OCI-LY7 (cell line): ENCODE results near the gene DENND6B. TPM values are rescaled to one million over a fixed set of nuclear protein-coding genes. Genes with fewer than 3 reads are reported as not detected.

Experiments used
- BruUV-seq: library from RNA; stranded (reverse); fragments of 400-500 nt; replicated peaks from 2 replicates; lab custom pipeline; 2021; lab: Mats Ljungman, UMichigan
- CTCF ChIA-PET: fragments of 300-600 bp; sonication (Branson Sonifier 250); formaldehyde crosslinking; loops from one replicate; lab custom pipeline; 2022; ENCODE audit warnings: antibody characterized with exemption; ENCODE audit not compliant: unreplicated experiment; lab: Charles Lee
- POLR2A ChIA-PET: fragments of 300-600 bp; sonication (Branson Sonifier 250); formaldehyde crosslinking; loops from one replicate; lab custom pipeline; 2022; ENCODE audit warnings: antibody characterized with exemption; lab: Charles Lee
- DNase-seq: peaks from one replicate; pipeline ENCODE4 v3.0.0-alpha.2; 2015; ENCODE audit warnings: low spot score
- H2AFZ ChIP-seq: fragments of 200-600 bp; sonication (generic), shearing (Covaris generic); 2 replicates; pipeline ENCODE4 v1.6.1; 2014; ENCODE audit warnings: mild to moderate bottlenecking, antibody characterized with exemption, low read length, moderate library complexity
- H3K27ac ChIP-seq: fragments of 200-600 bp; sonication (generic); 2 replicates; pipeline ENCODE4 v1.5.1; 2014; ENCODE audit warnings: mixed run types, low read depth, mild to moderate bottlenecking, moderate library complexity, low read length, inconsistent platforms; ENCODE audit not compliant: poor library complexity, severe bottlenecking
- H3K36me3 ChIP-seq: fragments of 200-600 bp; sonication (generic); 2 replicates; pipeline ENCODE4 v1.6.1; 2014; ENCODE audit warnings: mild to moderate bottlenecking, antibody characterized with exemption, low read length, moderate library complexity, mixed read lengths; ENCODE audit not compliant: insufficient read depth
- H3K4me1 ChIP-seq: fragments of 200-600 bp; sonication (generic); 2 replicates; pipeline ENCODE4 v1.5.1; 2014; ENCODE audit warnings: mild to moderate bottlenecking, low read length; ENCODE audit not compliant: insufficient read depth, poor library complexity, severe bottlenecking
- H3K4me2 ChIP-seq: fragments of 200-600 bp; sonication (generic); 2 replicates; pipeline ENCODE4 v1.6.1; 2014; ENCODE audit warnings: mild to moderate bottlenecking, low read length
- H3K4me3 ChIP-seq: fragments of 200-600 bp; sonication (generic); 2 replicates; pipeline ENCODE4 v1.5.1; 2014; ENCODE audit warnings: mild to moderate bottlenecking, low read depth, low read length; ENCODE audit not compliant: poor library complexity, severe bottlenecking
- H3K79me2 ChIP-seq: fragments of 200-600 bp; sonication (generic); 2 replicates; pipeline ENCODE4 v1.6.1; 2016; ENCODE audit warnings: low read depth, mild to moderate bottlenecking, low read length, moderate library complexity, mixed read lengths; ENCODE audit not compliant: insufficient read depth
- H3K9me2 ChIP-seq: fragments of 200-600 bp; sonication (generic); 2 replicates; pipeline ENCODE4 v1.6.1; 2016; ENCODE audit warnings: mild to moderate bottlenecking, low read length, mixed read lengths; ENCODE audit not compliant: insufficient read depth
- H3K9me3 ChIP-seq: fragments of 200-600 bp; sonication (generic); 2 replicates; pipeline ENCODE4 v1.6.1; 2014; ENCODE audit warnings: mild to moderate bottlenecking, mixed run types, low read length, mixed read lengths
- H4K20me1 ChIP-seq: fragments of 200-600 bp; sonication (generic); 2 replicates; pipeline ENCODE4 v1.6.1; 2014; ENCODE audit warnings: mild to moderate bottlenecking, antibody characterized with exemption, low read length, moderate library complexity, mixed read lengths; ENCODE audit not compliant: insufficient read depth
- CTCF ChIP-seq: fragments of 200-600 bp; sonication (generic); conservative IDR thresholded peaks from 2 replicates; pipeline ENCODE4 v1.5.1; 2014; ENCODE audit warnings: mild to moderate bottlenecking, antibody characterized with exemption, low read length, moderate library complexity, mixed read lengths
- EZH2phosphoT487 ChIP-seq: fragments of 200-600 bp; sonication (generic); IDR thresholded peaks from 2 replicates; pipeline ENCODE4 v1.6.1; 2018; ENCODE audit warnings: low read depth, borderline replicate concordance, mild to moderate bottlenecking, mixed run types, antibody characterized with exemption, low read length, moderate library complexity, mixed read lengths
- intact Hi-C: fragments of 100-400 bp; cut with micrococcal nuclease; formaldehyde crosslinking; loops from one replicate; pipeline ENCODE4 v1.10.0; 2022; ENCODE audit not compliant: unreplicated experiment
- total RNA-seq, 2 experiments: library from RNA; depleted of rRNA in 1 of 2; stranded (reverse); fragments of >200 nt in 1 of 2; shearing (Covaris generic) in 1 of 2; gene quantifications; 2 replicates each; pipeline ENCODE4 v1.2.3, GENCODE V29; 2014 to 2022

The DENND6B gene
- total RNA-seq, 2 experiments from 2014 or later = 31.6 to 45.0 TPM

GRCh38 chr22:50348058-50348457, 21.2 kb upstream of the DENND6B start:
- Histone ChIP-seq H3K9me2 (no peaks in the 10 kb centered on the region), H3K4me1 (no peaks in the 10 kb centered on the region), H3K79me2 (peaks cover 32% of the 10 kb centered on the region), H3K4me2 (no peak overlapping the region), H4K20me1 (no peaks in the 10 kb centered on the region; the same call in 1 of the 2 replicates), H3K27ac (no peak overlapping the region), H3K9me3 (no peaks in the 10 kb centered on the region), H3K36me3 (peaks cover 39% of the 10 kb centered on the region), H2AFZ (no peak overlapping the region), H3K4me3 (no peak overlapping the region)
- intact Hi-C loops = no loop called here
- DNase-seq = no peak
- ChIA-PET POLR2A (no interaction called here), CTCF (no interaction called here)
- TF ChIP-seq CTCF = no peak
- no peak for TF ChIP-seq EZH2phosphoT487
- BruUV-seq = TSS peak; percentile 75

GRCh38 chr22:50347157-50347556, 20.3 kb upstream of the DENND6B start:
- H4K20me1 ChIP-seq = no peaks in the 10 kb centered on the region; the same call in 1 of the 2 replicates
- no TSS peak for BruUV-seq
- no peak overlapping the region for H3K27ac ChIP-seq
- no peak overlapping the region for H3K4me3 ChIP-seq
- H3K4me2 ChIP-seq = peak overlapping the region; percentile 9; the same call in 1 of the 2 replicates
- no peak for DNase-seq
- H2AFZ ChIP-seq = no peak overlapping the region
- peaks cover 32% of the 10 kb centered on the region for H3K36me3 ChIP-seq
- CTCF ChIA-PET = no interaction called here
- peaks cover 32% of the 10 kb centered on the region for H3K79me2 ChIP-seq
- no peaks in the 10 kb centered on the region for H3K9me3 ChIP-seq
- TF ChIP-seq EZH2phosphoT487 = no peak
- no peak for TF ChIP-seq CTCF
- intact Hi-C loops = no loop called here
- H3K9me2 ChIP-seq = no peaks in the 10 kb centered on the region
- H3K4me1 ChIP-seq = peaks cover 8% of the 10 kb centered on the region
- POLR2A ChIA-PET = no interaction called here

- Histone ChIP-seq H2AFZ (no peak overlapping the region), H3K9me2 (no peaks in the 10 kb centered on the region), H3K27ac (no peak overlapping the region), H3K4me2 (peak overlapping the region; percentile 9; the same call in 1 of the 2 replicates), H3K4me1 (peaks cover 15% of the 10 kb centered on the region), H3K79me2 (peaks cover 31% of the 10 kb centered on the region), H3K9me3 (no peaks in the 10 kb centered on the region), H3K36me3 (peaks cover 29% of the 10 kb centered on the region), H4K20me1 (no peaks in the 10 kb centered on the region; the same call in 1 of the 2 replicates), H3K4me3 (no peak overlapping the region)
- CTCF ChIA-PET = no interaction called here
- TF ChIP-seq EZH2phosphoT487 = no peak
- no peak for TF ChIP-seq CTCF
- intact Hi-C loops = no loop called here
- no TSS peak for BruUV-seq
- no peak for DNase-seq
- POLR2A ChIA-PET = no interaction called here
Measured at GRCh38 chr22:50346470-50346869, 19.7 kb upstream of the DENND6B start.
